VCaP (cell line): ENCODE measurements around the gene POTEE.
"Not testable (repeated sequence)": the region's sequence is repeated elsewhere in the genome, so short reads cannot be mapped to it uniquely, and the experiment has no call there.

Experiments used
- H3K27ac ChIP-seq: fragments of 450-650 bp; 2 replicates; pipeline ENCODE4 v1.5.1; 2017
- TF ChIP-seq, protein P1 (sequence below): fragments of 450-650 bp; conservative IDR thresholded peaks from 2 replicates; pipeline ENCODE4 v1.5.1; 2017; ENCODE audit warnings: mild to moderate bottlenecking, moderate library complexity

Gene POTEE

DNA sequence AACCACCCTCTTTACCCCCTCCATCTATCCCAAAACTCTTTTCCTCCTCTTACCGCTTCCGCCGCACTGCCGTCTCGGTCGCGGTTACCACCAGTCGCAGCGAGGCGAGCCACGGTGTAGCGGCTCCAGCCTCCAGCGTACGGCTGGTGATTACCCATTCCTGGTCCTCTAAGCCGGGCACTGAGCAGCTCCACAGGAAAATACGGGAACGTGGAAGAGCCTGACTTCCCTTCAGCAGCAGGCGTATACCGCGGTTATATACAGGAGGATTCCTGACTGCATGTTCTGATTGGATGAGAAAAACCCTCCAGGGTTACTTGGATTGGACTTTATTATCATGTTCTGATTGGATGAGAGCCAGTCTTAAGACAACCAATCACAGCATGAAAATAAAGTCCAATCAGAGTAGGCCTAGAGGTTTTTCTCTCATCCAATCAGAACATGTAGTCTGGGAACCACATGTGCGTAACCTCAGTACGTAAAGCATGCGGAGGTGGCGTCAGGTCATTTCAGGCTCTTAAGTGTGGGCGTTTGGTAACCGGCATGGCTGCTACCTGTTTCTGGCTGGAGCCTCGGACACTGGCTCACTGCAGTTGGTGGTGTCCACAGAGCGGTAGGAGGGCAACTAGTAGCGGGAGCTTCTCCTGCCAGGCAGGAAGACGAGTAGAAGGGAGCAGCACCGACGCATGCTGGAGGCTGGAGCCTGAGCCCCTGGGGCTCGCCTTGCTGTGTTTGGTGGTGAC is at the start of gene POTEE:
TSS of gene POTEE (plus strand) at position 507 of the 743 bp plus-strand sequence. CDS start 8,867 bp downstream, outside the sequence.
- not testable (repeated sequence) for H3K27ac ChIP-seq

DNA sequence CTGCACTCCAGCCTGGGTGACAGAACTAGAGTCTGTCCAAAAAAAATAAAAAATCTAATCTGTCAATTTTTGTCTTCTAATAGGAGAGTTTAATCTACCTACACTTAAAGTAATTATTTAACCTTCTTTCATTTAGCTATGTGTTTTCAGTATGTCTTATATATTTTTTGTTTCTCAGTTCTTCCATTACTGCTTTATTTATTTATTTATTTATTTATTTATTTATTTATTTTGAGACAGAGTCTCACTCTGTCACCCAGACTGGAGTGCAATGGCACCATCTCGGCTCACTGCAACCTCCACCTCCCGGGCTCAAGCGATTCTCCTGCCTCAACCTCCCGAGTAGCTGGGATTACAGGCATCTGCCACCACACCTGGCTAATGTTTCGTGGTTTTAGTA is 43.8 kb upstream of the POTEE start:
- not testable (repeated sequence) for H3K27ac ChIP-seq

DNA sequence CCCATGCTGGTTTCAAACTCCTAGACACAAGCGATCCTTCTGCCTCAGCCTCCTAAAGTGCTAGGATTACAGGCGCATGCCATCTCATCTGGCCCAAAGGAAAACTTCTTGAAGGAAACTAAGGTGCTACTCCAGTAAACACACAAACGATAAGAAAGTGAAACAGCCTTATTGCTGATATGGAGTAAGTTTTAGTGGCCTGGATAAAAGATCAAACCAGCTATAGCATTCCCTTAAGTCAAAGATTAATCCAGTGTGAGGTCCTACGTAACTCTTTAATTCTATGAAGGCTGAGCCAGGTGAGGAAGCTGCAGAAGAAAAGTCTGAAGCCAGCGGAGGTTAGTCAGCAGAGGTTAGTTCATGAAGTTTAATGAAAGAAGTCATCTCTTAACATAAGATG is 40.8 kb upstream of the POTEE start:
- H3K27ac ChIP-seq: no peak overlapping the region
- TF ChIP-seq, protein P1, sequence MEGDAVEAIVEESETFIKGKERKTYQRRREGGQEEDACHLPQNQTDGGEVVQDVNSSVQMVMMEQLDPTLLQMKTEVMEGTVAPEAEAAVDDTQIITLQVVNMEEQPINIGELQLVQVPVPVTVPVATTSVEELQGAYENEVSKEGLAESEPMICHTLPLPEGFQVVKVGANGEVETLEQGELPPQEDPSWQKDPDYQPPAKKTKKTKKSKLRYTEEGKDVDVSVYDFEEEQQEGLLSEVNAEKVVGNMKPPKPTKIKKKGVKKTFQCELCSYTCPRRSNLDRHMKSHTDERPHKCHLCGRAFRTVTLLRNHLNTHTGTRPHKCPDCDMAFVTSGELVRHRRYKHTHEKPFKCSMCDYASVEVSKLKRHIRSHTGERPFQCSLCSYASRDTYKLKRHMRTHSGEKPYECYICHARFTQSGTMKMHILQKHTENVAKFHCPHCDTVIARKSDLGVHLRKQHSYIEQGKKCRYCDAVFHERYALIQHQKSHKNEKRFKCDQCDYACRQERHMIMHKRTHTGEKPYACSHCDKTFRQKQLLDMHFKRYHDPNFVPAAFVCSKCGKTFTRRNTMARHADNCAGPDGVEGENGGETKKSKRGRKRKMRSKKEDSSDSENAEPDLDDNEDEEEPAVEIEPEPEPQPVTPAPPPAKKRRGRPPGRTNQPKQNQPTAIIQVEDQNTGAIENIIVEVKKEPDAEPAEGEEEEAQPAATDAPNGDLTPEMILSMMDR: no peak

GRCh38 chr2:131178050-131178449 is 31.3 kb upstream of the POTEE start:
- H3K27ac ChIP-seq: not testable (repeated sequence)

- H3K27ac ChIP-seq: not testable (repeated sequence)
Observed at GRCh38 chr2:131178721-131179418, 30.5 kb upstream of the POTEE start.

- not testable (repeated sequence) for H3K27ac ChIP-seq
Observed at GRCh38 chr2:131181451-131181850, 27.9 kb upstream of the POTEE start.

DNA sequence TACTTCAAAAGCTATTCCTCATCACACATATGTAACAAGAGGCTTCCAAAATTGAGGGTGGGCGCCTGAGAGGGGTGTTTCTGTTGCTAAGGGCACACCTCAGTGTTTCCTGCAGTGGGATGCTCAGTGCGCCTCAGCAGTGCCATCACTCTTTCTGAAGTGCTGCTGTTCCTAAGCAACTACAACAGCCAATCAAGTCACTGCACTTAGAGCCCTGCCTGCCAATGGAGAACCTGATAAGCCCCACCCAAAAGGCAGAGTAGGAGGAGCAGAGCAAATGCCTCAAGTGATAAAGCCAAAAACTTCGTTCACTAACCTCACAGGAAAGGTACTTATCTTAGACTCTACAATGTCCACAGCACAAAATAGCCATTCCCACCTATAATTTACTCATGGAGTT is 15.9 kb upstream of the POTEE start:
- H3K27ac ChIP-seq: not testable (repeated sequence)

- not testable (repeated sequence) for H3K27ac ChIP-seq
Observed at GRCh38 chr2:131196186-131196585, 13.2 kb upstream of the POTEE start.

DNA sequence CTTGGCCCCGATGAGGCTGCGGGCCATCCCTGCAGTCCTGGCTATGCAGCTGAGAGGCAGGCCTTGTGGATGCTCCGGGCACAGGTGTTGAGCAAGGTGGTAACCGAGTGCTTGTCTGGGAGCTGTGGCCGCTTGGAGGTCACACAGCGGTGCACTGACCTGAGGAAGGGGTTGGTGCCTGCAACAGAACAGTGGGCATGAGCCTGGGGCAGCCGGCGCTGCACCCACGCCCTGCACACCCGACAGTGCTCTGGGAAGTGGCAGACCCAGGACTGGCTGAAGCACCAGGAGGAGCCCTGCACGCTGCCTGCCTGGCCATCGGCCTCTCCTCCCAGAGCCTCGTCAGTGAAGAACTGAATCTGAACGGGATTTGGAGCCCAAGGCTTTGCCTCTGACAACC is 8.2 kb upstream of the POTEE start:
- TF ChIP-seq, protein P1: no peak
- no peak overlapping the region for H3K27ac ChIP-seq

GRCh38 chr2:131207839-131208238 is 1.5 kb upstream of the POTEE start:
- not testable (repeated sequence) for H3K27ac ChIP-seq

- H3K27ac ChIP-seq: not testable (repeated sequence)
Observed at GRCh38 chr2:131209773-131210104, 403 bp downstream of the POTEE start.

- H3K27ac ChIP-seq: not testable (repeated sequence)
Observed at GRCh38 chr2:131210434-131211211, 1.3 kb downstream of the POTEE start.

DNA sequence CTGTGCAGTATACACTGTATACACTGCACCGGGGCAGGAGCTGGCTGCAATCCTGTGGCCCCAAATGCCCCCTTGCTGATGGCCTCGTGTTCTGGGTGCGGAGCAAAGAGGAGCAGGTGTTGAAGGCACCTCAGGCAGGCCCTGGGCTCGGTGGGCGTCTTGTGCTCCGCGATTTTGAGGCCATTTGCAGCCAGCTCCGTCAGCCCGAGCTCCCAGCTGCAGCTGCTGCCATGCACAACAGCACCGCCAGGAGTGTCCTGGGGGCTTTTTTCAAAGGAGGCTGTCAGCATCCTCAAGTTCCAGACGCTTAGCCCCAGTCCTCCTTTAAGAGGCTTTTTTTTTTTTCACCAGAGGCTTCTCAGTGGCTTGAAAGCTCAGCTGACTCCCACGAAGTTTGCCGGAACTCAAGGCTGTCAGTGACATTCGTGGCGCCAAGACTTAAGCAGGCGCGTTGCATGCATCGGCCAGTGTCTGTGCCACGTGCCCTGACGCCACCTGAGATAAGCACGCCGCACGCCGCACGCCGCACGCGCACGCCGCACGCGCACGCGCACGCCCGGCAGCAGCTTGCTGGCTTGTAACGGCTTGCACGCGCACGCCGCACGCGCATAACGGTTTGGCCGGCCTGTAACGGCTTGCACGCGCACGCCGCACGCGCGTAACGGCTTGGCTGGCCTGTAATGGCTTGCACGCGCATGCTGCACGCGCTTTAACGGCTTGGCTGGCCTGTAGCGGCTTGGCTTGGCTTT is 8.1 kb downstream of the POTEE start:
- not testable (repeated sequence) for H3K27ac ChIP-seq

- not testable (repeated sequence) for H3K27ac ChIP-seq
Observed at GRCh38 chr2:131235543-131236449, 26.5 kb downstream of the POTEE start.
